ENCODE data around the gene NFKBIL1. TPM values are rescaled to one million over a fixed set of nuclear protein-coding genes. Genes with fewer than 3 reads are reported as not detected.

The NFKBIL1 gene
- total and polyA plus RNA-seq, 2 of the 4 experiments (the other 2 are of a cell fraction) = 7.8 to 10.8 TPM

GRCh38 chr6:31532644-31533454, 14.6 kb upstream of the NFKBIL1 start:
- no peak overlapping the region for H2BK15ac ChIP-seq (ENCODE audit: low read depth, low read length)
- peaks cover 86% of the 10 kb centered on the region for H4K20me1 ChIP-seq (ENCODE audit: insufficient read depth, low read length)
- intact Hi-C loops (cut with micrococcal nuclease) (no loop called here), in situ Hi-C loops (cut with MboI; ENCODE audit: low sequenced_read_pairs) (no loop called here), dilution Hi-C loops (cut with HindIII; ENCODE audit: low sequenced_read_pairs, unreplicated experiment) (no loop called here)
- ChIA-PET CTCF (interaction anchor here (0.6 to 0.9 kb wide), 2 partner anchors 8 to 64 kb away, joined by 3 to 4 read pairs; partner anchors contain the start of gene DDX39B), POLR2A (ENCODE audit: unreplicated experiment) (no interaction called here)
- 0 out of 2 replicates have a peak, but pooled peaks cover 5% of the 10 kb centered on the region for H3K9me1 ChIP-seq (ENCODE audit: insufficient read depth, low read length)
- H3K79me1 ChIP-seq (ENCODE audit: low read depth in 1 of 2, low read length in 2 of 2) = peaks cover 36 to 67% of the 10 kb centered on the region in 2 experiments
- no peak overlapping the region for H3K14ac ChIP-seq (replicated peaks; ENCODE audit: low read depth, low read length)
- H2AFZ ChIP-seq (replicated peaks; ENCODE audit: low read length, poor library complexity) = no peak overlapping the region
- no peak overlapping the region for H3K9ac ChIP-seq (ENCODE audit: low read depth, low read length)
- no peak overlapping the region for H4K91ac ChIP-seq (ENCODE audit: insufficient read depth, low read depth, low read length)
- no peak overlapping the region for H2BK120ac ChIP-seq (ENCODE audit: low read depth, low read length)
- H3K4me3 ChIP-seq (ENCODE audit: insufficient read depth, low read depth, low read length) = no peak overlapping the region
- no peaks in the 10 kb centered on the region for H3K4me1 ChIP-seq (ENCODE audit: control insufficient read depth, insufficient read depth, low read length)
- H3K9me3 ChIP-seq (ENCODE audit: control insufficient read depth, insufficient read depth, low read length) = no peaks in the 10 kb centered on the region
- no peak for ATAC-seq (ENCODE audit: low read depth)
- no peaks in the 10 kb centered on the region for H3K27me3 ChIP-seq (ENCODE audit: control insufficient read depth, insufficient read depth, low read length)
- no peak overlapping the region for H2BK20ac ChIP-seq (ENCODE audit: low read depth, low read length)
- H3K4ac ChIP-seq (ENCODE audit: low read depth, low read length) = no peak overlapping the region
- no peak overlapping the region for H4K8ac ChIP-seq (ENCODE audit: low read depth in 2 of 2, low read length in 2 of 2)
- no peak overlapping the region for H2AK5ac ChIP-seq (ENCODE audit: low read depth, low read length)
- H3K56ac ChIP-seq (ENCODE audit: extremely low read depth, insufficient read depth, low read length) = no peak overlapping the region
- no peak overlapping the region for H3K27ac ChIP-seq (ENCODE audit: insufficient read depth, low read length)
- H3K4me2 ChIP-seq (ENCODE audit: low read depth, low read length) = no peak overlapping the region
- peaks cover 76% of the 10 kb centered on the region for H3K36me3 ChIP-seq (ENCODE audit: control insufficient read depth, insufficient read depth, low read length)
- BruUV-seq (replicated peaks) = no TSS peak
- no peak overlapping the region for H2AK9ac ChIP-seq (replicated peaks; ENCODE audit: low read depth, low read length, poor library complexity)
- TF ChIP-seq CTCF (conservative IDR thresholded peaks at IDR 0.05; ENCODE audit: low read depth, low read length) (no peak), MAFK (IDR thresholded peaks at IDR 0.05; ENCODE audit: low read depth, low read length) (no peak), RFX5 (IDR thresholded peaks at IDR 0.05; ENCODE audit: low read depth, low read length) (no peak)
- DNase-seq = no peak
- no peak overlapping the region for H4K5ac ChIP-seq (ENCODE audit: low read depth, low read length)
- H3K23ac ChIP-seq (ENCODE audit: low read depth, low read length) = no peak overlapping the region
- H3K18ac ChIP-seq (ENCODE audit: low read depth, low read length) = no peak overlapping the region
- no peak overlapping the region for H2BK5ac ChIP-seq (ENCODE audit: low read depth, low read length, poor library complexity, severe bottlenecking)
- WGBS, 2 experiments (ENCODE audit: extremely low coverage in 2 of 2, insufficient read length in 1 of 2) = 60% methylated on average over 1 of the region's 9 CpGs; no CpG with 5 or more reads in 1 of the 2 experiments

All from IMR-90 (cell line).